Measurements from ENCODE around the gene GLB1L3. TPM values are rescaled to one million over a fixed set of nuclear protein-coding genes. Genes with fewer than 3 reads are reported as not detected.

GLB1L3 gene, protein sequence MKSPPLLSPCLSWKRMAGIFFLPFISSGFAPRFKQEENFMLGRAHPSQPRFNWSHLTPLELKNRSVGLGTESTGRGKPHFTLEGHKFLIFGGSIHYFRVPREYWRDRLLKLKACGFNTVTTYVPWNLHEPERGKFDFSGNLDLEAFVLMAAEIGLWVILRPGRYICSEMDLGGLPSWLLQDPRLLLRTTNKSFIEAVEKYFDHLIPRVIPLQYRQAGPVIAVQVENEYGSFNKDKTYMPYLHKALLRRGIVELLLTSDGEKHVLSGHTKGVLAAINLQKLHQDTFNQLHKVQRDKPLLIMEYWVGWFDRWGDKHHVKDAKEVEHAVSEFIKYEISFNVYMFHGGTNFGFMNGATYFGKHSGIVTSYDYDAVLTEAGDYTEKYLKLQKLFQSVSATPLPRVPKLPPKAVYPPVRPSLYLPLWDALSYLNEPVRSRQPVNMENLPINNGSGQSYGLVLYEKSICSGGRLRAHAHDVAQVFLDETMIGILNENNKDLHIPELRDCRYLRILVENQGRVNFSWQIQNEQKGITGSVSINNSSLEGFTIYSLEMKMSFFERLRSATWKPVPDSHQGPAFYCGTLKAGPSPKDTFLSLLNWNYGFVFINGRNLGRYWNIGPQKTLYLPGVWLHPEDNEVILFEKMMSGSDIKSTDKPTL
- not detected for total RNA-seq
- polyA plus RNA-seq, result not detected
- long read RNA-seq, donor 1, result 0 reads
- long read RNA-seq, donor 2, result 0 reads
- long read RNA-seq, donor 3, result 0 reads

DNA sequence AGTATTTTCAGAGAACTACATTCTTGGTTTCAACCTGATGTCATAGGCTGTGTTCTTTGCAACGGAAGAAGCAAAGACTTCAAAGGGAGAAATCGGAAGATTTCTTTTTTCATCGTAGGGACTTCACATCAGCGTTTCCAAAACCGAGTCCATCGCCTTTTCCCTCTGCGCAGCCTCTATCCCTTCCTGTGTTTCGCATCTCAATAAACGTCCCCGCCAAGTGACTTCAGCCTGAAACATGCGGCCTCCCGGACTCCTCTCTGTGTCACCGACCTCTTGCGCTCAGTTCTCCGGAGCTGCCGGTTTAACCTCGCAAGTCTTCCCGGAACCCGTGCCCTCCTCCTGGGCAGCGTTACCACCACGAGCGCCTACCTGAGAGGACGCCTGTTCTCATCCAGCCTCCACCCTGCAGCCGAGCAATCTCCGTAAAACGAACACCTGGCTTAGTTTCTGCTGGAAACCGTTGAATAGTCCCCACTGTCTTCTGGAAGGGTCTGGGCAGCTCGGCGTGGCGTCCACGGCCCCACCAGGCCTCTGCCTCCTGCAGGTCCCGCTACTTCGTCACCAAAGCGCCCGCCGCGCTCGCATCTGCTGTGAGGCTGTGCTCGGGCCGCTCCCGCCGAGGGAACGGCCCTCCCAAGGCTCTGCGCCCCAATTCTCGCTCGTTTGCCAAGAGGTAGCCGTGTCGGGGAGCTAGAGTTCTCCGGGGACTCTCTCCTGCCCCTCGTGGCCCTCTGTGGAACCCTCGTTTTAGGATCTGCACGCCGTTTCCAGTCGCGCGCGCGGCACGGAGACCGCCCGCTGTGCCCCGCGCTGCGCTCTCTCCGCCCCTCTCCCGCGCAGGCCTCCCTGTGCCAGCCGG is at the start of gene GLB1L3:
TSS of gene GLB1L3 (plus strand) at position 846 of the 862 bp plus-strand sequence. CDS start 362 bp downstream, outside the sequence.
- Histone ChIP-seq H3K4me3 (peak within 1 kb of the TSS in 11 of 12 donors; percentile 6 to 57 (median 30)), H3K27me3 (peaks cover 39 to 99% (median 71%) of the 10 kb centered on the region in 9 donors), H3K4me1 (peaks cover 0 to 21% (median 9%) of the 10 kb centered on the region in 12 donors), H3K9me3 (peaks cover 0 to 6% (median 0%) of the 10 kb centered on the region in 12 donors), H3K27ac (peak within 1 kb of the TSS in 1 of 12 donors; percentile 6), H3K36me3 (no peaks in the 10 kb centered on the region)
- peak in 4 of 12 donors; percentile 17 to 35 (median 25) for TF ChIP-seq CTCF (IDR thresholded peaks at IDR 0.05)
- no peak for TF ChIP-seq POLR2A (IDR thresholded peaks at IDR 0.05)
- intact Hi-C loops (cut with DNase I), result no loop called here
- 2 to 5% (median 3%) methylated on average over 53 to 68 of the region's 68 CpGs for WGBS, 4 donors
- ATAC-seq (peak in 2 of 4 donors; percentile 55 to 64), DNase-seq (no peak)

DNA sequence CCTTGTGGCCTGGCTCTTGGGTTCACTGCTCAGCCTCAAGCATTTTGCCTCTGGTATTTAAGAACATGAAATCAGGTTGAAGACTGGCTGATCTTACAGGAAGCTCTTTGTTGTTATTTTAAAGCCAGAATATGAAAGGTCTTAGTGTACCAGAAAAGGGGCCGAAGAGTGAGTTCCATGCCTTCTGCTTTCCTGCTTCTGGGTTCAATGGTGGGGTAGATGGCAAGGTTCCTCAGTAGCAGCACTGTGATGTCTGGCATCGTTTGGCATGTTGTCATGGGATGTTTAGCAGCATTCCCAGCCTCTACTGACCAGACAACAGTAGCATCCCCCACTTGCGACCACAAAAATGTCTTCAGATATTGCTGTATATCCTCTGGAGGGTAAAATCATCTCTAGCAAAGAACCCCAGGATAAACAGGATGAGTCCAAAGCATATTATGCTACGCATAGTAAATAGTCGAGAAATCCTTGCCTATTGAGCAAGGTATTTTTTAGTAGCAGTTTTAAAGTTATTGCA is 49.3 kb upstream of the GLB1L3 start:
- peaks cover 0 to 4% (median 0%) of the 10 kb centered on the region in 9 donors for H3K36me3 ChIP-seq
- 81 to 85% (median 83%) methylated on average over 5 of the region's 5 CpGs for WGBS, 4 donors
- intact Hi-C loops (cut with DNase I), result loop anchor here in 2 of 10 donors (10.0 kb wide), 2 partner anchors 182 to 272 kb away; partner anchors contain the start of gene IGSF9B (in 1 of the 2)
- H3K9me3 ChIP-seq, result no peaks in the 10 kb centered on the region
- H3K27ac ChIP-seq, result no peak overlapping the region
- no peak for DNase-seq
- peaks cover 4 to 73% (median 57%) of the 10 kb centered on the region in 12 donors for H3K4me1 ChIP-seq
- peak overlapping the region in 5 of 12 donors; percentile 9 to 95 (median 64) for H3K4me3 ChIP-seq
- no peak for ATAC-seq
- TF ChIP-seq POLR2A (IDR thresholded peaks at IDR 0.05) (no peak), CTCF (IDR thresholded peaks at IDR 0.05) (no peak)
- H3K27me3 ChIP-seq, result no peaks in the 10 kb centered on the region

GRCh38 chr11:134228625-134229024 is 47.6 kb upstream of the GLB1L3 start:
- TF ChIP-seq CTCF (IDR thresholded peaks at IDR 0.05), result no peak
- TF ChIP-seq POLR2A (IDR thresholded peaks at IDR 0.05), result no peak
- Histone ChIP-seq H3K27me3 (no peaks in the 10 kb centered on the region), H3K4me3 (no peak overlapping the region), H3K27ac (no peak overlapping the region), H3K9me3 (no peaks in the 10 kb centered on the region), H3K36me3 (peaks cover 0 to 4% (median 0%) of the 10 kb centered on the region in 9 donors), H3K4me1 (peaks cover 4 to 74% (median 52%) of the 10 kb centered on the region in 12 donors)
- intact Hi-C loops (cut with DNase I), result loop anchor here in 2 of 10 donors (10.0 kb wide), 2 partner anchors 184 to 274 kb away; partner anchors contain the start of gene IGSF9B (in 1 of the 2)
- ATAC-seq, result no peak
- no peak for DNase-seq
- 79 to 84% (median 81%) methylated on average over 6 of the region's 6 CpGs for WGBS, 4 donors

Data from heart left ventricle (tissue), 16 donors.